ENCODE data around the gene AEBP1. TPM values are rescaled to one million over a fixed set of nuclear protein-coding genes. Genes with fewer than 3 reads are reported as not detected.

Gene AEBP1
- total and polyA plus RNA-seq, 2 experiments from 2014 or later: 15.1 to 42.0 TPM

- TF ChIP-seq ZNF462 (CRISPR knock-in tag; IDR thresholded peaks at IDR 0.05) (no peak), POLR2AphosphoS5 (IDR thresholded peaks at IDR 0.05; ENCODE audit: low read depth) (no peak), STAT1 (IDR thresholded peaks at IDR 0.05; ENCODE audit: unreplicated experiment) (no peak), ETS1 (IDR thresholded peaks at IDR 0.05) (no peak), CREB1 (CRISPR knock-in tag; IDR thresholded peaks at IDR 0.05; ENCODE audit: low read depth) (no peak), CTCF (conservative IDR thresholded peaks at IDR 0.05; ENCODE audit: low read depth in 2 of 2) (no peak), ZNF331 (CRISPR knock-in tag; IDR thresholded peaks at IDR 0.05; ENCODE audit: low read depth) (no peak)
Observed at GRCh38 chr7:44162785-44163395, 58.7 kb downstream of the AEBP1 start (continued).
